Left forelimb (tissue), 1 donor: ENCODE data around the gene ADIPOR2.
"Not testable (repeated sequence)": the region's sequence is repeated elsewhere in the genome, so short reads cannot be mapped to it uniquely, and the experiment has no call there.

ENCODE experiments used
- DNase-seq: peaks from one replicate; pipeline ENCODE4 v3.0.0-alpha.2; 2018; ENCODE audit warnings: low spot score

The ADIPOR2 gene

DNA sequence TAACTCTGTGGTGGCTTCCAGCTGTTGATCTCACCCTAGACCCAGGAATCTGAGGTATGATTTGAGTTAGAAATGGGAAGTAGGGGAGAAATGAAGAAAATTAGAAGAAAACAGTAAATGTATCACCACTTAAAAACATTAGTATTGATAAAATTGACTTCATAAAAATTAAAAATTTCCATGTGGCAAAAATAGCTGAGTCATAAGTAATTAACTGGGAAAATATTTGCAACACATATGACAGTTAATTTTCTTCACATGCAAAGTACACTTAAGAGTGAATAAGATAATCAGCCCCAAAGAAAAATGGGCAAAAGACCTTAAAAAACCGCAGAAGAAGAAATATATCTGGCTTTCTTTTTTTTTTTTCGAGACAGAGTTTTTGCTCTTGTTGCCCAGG lies 25.5 kb upstream of the ADIPOR2 start:
- DNase-seq = no peak

DNA sequence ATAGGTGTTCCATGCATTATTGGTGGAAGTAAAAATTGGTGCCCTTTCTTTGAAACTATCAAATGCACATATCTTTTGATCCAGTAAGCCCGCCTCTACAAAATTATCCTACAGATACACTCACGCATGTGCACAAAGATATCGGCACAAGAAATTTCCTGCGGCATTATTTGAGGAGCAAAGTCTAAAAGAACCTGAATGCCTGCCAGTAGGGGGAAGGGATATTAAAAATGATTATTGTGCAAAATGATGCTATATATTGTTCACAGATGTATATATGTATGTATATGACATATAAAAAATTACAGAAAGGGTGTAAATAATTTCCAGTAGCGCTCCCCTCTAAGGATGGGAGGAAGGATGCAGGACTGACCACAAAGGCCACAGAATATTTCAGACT lies 24.7 kb upstream of the ADIPOR2 start:
- DNase-seq = no peak

DNA sequence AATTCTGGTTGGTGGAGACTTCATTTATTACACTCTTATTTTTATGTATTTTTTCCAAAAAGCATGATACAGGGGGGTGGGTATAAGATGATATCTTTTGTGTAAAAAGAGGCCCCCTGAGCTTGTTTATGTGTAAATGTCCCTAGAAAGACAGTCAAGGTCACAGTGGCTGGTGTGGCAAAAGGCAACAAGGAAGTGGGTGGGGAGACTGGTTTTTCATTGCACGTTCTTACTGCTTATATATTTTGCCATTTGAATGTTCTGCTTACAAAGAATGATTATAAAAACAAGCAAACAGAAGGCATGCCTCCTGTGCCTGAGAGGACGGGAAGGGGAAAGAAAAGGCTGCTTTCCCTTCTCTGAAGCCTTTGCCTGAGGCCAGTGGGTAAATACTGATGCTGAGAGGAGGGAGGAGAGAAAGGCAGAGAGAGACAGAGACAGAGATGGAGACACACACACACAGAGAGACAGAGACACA lies 24.1 kb upstream of the ADIPOR2 start:
- DNase-seq = no peak

DNA sequence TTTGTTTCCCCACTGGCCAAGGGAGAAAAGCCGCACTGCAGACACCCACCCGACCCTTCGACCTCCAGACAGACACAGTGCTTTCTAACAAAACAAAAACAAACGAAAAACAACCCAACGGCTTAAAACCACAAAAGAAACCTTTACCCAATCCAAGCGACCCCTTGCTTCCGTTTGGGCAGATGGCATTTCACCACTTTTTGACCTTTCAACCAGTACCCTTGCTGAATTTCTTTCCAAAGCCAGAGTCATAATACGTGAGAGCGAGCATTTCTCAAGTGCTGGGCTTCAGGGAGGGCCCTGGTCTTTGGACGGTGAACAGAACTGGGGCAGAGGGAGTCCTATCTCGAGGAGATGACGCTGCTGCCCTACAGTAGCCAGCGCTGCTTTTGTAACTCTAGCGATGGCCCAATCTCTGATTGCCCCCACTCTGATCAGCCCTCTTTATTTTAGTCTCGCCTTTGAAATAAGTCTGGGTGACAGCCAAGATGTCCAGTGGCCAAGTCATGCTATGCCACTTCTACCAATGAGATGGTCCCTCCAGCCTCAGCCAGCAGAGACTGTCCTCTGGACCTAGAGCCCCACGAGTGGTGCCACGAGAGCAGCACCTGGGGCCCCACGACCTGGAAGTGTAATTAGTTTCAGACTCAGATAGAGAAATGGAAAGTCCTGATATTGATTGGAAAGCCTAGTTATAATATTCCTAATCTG lies 21.9 kb upstream of the ADIPOR2 start:
- DNase-seq = no peak

DNA sequence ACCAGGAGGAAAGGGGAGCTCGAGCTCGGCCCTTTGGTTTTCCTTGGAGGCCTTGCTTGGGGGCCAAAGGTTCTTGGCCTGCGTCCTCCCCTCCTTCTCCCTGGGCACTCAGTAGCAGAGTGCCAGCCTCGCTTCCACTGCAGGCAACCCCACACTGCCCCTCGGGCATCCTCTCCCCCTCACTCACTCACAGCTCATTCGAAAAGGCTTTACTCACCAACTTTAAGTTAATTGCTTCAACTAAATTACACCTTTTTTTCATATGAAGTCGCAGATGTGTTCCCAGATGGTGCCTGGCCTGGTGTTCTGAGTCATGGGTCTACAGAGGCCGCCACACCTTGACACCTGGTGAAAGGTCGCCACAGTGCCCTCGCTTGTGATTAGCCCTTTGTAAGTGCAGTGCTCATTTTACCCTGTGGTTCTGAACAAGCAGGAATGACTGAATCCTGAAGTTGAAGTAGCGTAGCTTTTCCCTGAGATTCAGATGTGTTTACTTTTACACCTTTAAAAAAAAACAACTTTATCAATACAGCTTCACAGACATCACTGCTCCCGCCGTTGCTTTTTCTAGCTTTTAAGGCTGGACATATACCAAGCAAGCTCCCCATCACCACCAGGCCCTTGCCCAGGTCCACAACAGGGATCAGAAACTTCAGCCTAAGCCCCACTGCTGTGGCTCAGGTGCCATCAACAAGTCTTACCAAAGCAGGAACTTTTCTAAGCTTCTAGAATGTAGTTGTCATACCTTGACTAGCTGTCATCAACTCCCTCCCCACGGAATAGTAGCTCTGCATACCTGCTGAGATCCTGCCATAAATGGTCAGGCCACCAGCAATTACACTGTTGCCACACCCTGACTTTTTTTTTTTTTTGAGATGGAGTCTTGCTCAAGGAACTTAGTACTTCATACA lies 20.3 kb upstream of the ADIPOR2 start:
- DNase-seq = no peak

DNA sequence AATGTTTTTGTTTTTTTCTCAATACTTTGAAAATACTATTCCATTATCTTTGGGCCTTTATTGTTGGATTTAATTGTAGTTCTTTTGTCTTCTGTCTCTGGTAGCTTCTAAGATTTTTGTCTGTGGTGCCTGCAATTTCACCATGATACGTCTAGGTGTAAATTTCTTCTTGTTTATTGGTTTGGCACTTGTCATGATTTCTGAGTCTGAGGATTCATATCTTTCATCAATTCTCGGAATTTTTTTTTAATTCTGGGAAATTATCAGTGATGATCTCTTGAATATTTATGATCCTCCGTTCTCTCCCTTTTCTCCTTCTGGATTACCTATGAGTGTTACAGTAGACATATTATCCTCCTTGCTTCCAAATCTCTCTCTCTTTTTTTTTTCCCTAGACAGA lies 14.8 kb upstream of the ADIPOR2 start:
- no peak for DNase-seq

DNA sequence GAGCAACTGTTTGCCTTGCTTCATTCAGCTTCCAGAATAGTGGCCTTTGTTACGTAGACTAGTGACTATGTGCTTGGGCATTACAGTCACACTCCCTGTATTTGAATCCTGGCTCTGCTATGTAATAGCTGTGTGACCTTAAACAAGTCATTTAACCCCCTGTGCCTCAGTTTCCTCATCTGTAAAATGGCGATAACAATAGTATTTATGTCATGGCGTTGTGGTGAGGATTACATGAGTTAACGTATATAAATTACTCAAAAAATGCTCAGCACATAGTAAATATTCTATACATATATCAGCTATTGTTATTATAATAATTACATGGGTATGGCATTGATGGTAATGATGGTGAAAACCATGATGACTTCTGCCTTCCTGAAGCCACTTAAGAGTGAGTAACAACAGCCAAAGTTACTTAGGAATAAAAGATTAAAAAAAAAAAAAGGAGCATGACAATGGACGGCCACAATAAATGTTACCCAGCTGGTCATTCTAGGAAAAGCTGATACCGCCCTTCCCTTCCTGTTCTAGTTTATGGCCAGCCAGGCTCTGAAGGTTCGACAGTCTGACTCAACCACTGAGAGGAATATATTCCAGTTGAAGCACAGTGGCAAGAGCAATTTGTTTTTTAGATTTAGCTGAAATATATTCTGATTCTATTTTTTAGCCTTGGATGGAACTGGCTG lies 9.9 kb upstream of the ADIPOR2 start:
- no peak for DNase-seq

DNA sequence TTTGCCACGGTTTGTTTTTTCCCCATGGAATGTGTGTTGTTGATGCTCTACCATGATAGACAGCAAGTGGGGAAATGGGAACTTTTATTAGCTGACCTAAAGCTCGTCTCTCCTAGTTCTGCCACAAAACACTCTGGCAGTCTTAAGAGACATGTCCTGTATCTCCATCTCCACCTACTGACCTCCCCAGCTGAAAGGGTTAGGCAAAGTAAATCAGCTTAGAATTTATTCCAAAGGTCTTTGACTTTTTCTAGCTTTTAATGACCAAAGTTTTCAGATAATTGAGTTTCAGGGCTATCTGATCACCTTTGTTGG lies 9.4 kb upstream of the ADIPOR2 start:
- DNase-seq = no peak

DNA sequence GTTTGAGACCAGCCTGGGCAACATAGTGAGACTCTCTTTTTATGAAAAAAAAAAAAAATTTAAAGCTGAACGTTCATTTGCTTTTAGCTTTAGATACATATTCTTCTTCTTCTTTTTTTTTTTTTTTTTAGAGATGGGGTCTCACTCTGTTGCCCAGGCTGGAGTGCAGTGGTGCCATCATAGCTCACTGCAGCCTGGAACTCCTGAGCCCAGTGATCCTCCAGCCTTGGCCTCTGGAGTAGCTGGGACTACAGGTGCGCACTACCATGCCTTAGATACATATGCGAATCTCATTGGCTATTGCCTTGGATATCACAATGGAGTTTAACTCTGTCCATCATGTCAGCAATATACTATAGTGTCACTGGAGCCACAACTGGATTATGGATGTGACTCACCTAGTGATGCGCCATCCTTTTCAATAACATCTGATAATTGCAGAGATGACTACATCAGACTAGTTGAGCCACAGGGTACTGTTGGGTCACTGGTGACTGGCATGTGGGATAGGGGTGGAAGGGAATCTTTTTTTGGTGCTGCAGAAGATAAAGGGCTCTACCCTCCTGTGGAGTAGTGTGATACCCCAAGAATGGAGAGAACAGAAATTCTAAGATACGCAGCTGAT lies 2.7 kb upstream of the ADIPOR2 start:
- no peak for DNase-seq

DNA sequence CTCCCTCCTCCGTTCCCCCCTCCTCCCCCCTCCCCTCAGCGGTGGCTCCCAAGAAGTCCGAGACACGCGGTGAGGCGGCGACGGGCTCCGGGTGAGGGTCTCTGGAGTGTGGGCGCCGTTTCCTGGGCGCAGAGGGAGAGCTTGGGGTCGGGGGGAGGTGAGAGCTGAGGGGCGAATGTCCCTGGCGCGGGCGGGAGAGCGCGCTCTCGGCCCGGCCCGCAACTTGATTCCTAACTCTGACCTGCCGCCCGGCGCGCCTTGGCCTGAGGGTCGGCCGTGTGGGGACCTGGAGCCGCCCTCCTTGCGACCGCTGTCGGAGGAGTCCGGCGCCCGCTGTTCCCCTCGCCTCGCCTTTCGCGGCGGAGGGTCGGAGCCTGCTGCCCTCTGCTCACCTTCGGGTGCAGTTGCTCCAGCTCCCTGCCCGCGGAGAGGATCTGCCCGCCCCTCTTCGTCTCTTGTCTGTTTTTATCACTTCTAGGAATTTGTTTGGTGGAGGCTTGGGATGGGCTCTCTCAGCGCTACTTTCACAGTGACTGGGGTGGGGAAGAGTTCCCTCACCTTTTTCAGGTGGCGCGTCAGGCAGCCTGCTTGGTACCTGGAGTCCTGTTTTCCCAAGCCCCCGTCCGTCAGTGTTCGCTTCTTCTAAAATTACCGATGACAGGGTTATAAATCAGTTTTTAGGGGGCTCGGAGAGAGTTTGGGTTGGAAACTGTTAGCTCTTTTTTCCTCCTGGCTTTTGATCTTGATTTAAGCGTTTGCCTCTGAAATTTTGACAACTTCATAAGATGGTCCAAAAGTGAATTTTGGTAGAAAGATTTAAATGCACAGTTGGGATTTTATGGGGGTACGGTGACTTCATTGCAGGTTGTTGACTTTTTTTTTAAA lies 495 bp downstream of the ADIPOR2 start:
- DNase-seq = no peak

DNA sequence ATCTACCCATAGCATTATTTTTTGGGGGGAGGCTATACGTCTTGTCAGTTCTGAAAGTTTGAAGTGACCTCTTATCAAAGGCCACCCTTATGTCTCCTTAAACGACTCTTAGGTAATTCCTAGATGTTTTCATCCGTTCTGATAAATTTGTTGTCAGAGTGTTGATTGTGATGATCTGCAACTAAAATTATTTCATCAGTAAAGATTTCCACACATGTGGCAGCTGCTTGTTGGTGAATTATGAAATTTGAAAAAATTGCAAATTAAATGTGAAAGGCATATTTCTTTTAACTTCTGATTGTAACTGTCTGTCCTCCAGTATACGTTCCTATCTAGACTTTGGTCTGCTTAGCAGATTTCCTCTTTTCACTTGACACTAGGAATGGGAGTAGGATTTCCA lies 1.4 kb downstream of the ADIPOR2 start:
- no peak for DNase-seq

DNA sequence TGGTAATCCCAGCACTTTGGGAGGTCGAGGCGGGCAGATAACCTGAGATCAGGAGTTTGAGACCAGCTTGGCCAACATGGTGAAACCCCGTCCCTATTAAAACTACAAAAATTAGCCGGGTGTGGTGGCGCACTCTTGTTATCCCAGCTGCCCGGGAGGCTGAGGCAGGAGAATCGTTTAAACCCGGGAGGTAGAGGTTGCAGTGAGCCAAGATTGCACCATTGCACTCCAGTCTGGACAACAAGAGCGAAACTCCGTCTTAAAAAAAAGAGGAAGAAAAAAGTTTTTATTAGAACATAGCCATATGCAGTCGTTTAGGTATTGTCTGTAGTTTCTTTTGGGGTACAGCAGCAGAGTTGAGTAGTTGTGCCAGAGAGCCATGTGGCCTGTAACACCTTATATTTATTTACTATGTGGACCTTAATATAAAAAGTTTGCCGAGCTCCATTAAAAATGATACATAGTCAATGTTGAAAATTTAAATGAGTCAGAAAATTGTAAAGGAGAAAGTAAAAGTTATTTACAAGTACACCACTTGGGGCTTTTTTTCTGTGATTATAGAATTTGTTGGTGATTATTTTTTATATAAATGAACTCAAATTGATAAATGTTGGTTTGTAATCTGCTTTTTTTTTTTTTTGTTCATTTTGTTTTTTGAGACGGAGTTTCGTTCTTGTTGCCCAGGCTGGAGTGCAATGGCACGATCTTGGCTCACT lies 2.2 kb downstream of the ADIPOR2 start:
- DNase-seq = no peak

DNA sequence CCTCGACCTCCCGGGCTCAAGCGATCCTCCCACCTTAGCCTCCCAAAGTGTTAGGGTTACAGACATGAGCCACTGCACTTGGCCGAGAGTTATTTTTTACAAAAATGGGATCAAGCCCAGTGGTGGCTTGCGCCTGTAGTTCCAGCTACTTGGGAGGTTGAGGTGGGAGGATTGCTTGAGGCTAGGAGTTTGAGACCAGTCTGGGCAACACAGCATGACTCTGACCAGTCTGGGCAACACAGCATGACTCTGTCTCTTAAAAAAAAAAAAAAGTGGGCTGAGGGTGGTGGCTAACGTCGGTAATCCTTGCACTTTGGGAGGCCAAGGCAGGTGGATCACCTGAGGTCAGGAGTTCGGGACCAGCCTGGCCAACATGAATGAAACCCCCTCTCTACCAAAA lies 4.2 kb downstream of the ADIPOR2 start:
- not testable (repeated sequence) for DNase-seq

DNA sequence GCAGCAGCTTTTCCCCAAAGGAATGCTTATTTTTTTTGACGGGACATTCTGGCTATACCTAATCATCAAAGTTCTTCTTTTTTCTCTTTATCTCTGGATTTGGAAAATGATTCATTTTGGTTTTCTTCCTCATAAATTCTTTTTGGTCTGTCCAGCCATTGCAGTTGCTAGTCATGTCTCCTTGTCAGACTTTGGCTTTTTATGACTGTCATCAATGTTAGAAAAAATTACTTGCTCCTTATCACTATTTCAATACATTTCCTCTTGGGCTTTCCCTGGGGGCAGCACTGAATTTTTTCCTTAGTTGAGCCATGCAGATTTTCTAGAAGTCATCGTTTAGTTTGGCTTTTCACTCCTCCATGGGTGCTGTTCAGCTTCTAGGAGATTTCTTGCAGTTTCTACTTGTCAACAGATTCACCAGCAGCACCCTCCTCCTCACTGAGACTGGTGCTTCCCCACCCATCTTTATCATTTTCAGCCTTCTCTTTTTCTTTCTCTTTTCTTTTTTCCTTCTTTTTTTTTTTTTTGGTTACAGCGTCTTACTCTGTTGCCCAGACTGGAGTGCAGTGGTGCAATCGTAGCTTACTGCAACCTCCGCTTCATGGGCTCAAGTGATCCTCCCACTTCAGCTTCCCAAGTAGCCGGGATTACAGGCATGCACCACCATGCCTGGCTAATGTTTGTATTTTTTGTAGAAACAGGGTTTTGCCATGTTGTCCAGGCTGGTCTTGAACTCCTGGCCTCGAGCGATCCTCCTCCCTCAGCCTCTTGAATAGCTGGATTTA lies 5.2 kb downstream of the ADIPOR2 start:
- DNase-seq = no peak

DNA sequence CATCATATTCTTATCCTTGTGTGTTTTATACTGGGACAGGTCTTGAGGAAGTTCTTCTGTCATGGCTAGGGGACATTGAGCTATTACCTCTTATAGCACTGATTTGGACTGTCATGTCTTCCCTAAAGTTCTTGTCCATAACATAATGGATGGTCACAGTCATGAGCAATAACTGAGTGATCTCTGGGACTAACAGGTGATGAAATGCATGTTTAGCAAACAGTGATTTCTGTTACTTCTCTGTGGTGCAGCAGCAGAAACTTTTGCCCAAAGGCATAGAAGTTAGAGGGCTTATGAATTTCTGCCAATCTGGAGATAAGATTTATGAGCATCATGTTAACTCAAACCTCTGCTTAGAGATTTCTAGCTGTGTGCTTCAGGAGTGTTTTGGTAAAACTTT lies 5.9 kb downstream of the ADIPOR2 start:
- no peak for DNase-seq

DNA sequence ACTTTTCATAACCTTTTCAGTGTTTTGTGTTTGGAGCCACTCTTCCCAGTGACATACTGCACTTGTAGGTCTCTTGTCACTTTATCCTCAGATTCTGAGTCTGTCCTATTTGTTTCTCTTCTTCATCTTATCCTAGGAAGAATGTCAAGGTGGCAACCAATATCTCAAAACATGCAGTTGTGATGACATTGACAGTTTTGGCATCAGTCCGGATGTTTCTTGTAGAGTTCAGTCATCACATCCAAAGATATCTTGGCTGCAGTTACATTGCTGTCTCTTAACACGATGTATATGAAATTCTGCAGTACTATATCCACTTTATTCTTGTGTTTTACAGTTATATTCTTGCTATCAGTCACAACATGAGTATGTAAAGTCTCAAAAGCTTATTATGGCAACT lies 6.4 kb downstream of the ADIPOR2 start:
- no peak for DNase-seq

DNA sequence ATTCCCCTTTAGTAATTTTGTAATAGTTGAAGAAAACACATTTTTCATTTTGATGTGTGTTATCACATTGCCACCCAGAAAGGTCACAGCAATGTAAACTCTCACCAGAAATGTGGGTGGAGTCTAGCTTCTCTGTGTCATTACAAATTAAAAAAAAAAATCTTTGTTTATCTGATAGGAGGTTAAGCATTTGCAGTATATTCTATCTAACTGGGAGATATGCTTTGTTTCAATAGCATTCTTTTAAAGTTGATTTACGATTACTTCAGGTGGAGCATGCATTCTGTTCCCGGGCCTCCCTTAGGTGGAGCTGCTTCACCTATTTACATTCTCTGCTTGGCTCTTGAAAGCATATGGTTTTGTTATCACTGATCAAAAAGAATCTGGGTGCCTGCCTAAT lies 7.8 kb downstream of the ADIPOR2 start:
- no peak for DNase-seq

DNA sequence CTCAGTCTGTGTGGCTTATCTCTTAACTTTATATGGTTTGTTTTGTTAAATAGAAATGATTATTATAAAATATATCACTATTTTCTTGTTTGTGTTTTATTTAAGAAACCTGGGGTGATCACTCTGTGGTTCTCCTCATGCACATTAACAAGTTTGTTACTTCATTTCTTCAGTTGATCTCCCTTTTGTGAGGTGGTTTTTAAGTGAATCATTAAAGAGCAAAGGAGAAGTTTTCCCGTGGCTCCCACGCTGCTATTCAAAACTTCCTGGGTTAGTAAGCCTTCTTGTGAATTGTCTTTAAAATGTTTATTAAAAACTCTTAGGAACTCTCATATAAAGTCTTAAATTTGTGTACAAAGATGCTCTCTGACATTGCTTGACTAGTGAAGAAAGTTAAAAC lies 11.8 kb downstream of the ADIPOR2 start:
- no peak for DNase-seq

DNA sequence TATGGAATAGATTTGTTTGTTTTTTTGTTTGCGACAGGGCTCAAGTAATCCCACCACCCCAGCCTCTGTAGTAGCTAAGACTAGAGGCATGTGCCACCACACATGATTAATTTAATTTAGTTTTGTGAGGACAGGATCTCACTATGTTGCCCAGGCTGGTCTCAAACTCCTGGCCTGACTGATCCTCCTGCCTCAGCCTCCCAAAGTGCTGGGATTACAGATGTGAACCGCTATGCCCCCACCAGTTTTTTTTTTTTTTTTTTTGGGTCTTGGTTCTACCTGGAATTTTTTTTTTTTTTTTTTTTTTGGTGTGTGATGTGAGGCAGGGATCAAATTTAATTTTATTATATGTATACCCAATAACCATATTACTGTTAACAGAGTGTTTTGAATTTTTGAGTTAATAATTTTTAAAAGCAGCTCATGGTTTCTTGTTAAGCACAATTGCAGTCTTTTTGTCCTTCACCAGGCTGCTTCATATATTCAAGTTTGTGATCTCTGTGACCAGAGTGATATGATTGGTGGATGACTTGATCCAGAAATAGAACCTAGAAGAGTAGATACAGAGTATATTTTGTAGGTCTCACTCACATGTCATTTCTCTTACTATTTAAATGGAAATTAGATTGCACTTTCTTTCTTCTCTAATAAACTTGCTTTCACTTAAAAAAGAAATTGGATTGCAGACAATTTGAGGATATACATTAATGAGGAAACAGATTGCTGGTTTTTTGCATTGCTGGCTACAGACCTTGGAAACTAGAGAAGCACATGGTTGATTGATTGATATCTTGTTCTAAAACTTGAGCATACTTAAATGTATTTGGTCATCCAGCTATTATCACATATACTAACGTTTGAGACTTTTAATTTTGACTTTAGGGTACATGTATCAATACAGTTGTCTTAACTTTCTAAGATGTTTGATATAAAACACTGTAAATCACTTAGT lies 13.2 kb downstream of the ADIPOR2 start:
- no peak for DNase-seq
